MM.1S (cell line): ENCODE results near the gene KCNJ16.

Source experiments
- CTCF ChIP-seq: fragments of 300-600 bp; sonication (generic); IDR thresholded peaks from 2 replicates; pipeline ENCODE4 v1.5.1; 2016; ENCODE audit warnings: antibody characterized with exemption, low read length, mixed read lengths
- EZH2 ChIP-seq: fragments of 300-600 bp; sonication (generic); optimal IDR thresholded peaks from 2 replicates; pipeline ENCODE3; 2017; ENCODE audit warnings: low read depth, mild to moderate bottlenecking, antibody characterized with exemption, low read length, mixed read lengths
- EZH2phosphoT487 ChIP-seq: fragments of 300-600 bp; sonication (generic); IDR thresholded peaks from 2 replicates; pipeline ENCODE4 v1.6.1; 2018; ENCODE audit warnings: antibody characterized with exemption, low read length

- no peak for TF ChIP-seq CTCF
- no peak for TF ChIP-seq EZH2
- no peak for TF ChIP-seq EZH2phosphoT487
Observed at GRCh38 chr17:70093163-70093562, 18.1 kb downstream of the KCNJ16 start.
